NCI-H69 (cell line): ENCODE results near the gene PDLIM3.
"Not testable (repeated sequence)": the region's sequence is repeated elsewhere in the genome, so short reads cannot be mapped to it uniquely, and the experiment has no call there.

ENCODE experiments used
- DNase-seq: peaks from one replicate; lab custom pipeline; 2025; lab: John Stamatoyannopoulos, UW

PDLIM3 gene

DNA sequence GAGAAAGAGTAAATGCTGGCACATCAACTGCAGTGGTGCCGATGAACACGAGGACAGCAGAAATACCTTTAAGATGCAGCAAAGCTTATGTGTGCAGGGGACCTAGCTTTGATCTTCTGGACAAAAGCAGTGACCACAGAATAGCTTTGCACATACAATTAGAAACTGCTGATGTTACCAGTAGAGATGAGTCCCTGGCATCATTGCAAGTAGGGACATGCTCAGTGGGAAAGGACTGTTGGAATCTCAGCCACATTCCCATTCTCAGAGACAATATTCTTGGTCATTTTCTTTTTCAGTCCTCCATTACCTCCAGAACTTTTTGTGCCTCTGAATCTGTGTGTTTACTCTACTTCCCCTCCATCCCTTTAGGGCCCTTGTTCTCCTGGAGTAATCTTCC, 16.9 kb upstream of the PDLIM3 start:
- no peak for DNase-seq

DNA sequence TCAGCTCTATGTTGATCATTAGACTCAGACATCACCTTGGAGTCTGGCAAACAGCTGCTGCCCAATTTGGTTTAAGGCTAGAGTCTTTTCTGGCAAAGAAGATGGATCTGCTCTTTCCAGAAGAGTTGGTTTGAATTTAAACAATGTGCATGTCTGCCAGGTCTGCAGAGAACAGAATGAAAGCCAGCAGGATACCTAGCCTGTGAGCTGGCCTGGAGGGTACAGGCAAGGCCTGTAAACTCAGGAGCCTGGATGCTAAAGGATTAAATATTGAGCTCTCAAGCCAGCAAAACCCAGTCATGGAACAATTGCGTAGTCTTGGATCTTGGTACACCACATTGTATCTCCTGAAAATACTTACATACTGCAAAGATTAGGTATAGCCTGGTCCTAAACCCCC, 15.6 kb upstream of the PDLIM3 start:
- no peak for DNase-seq

DNA sequence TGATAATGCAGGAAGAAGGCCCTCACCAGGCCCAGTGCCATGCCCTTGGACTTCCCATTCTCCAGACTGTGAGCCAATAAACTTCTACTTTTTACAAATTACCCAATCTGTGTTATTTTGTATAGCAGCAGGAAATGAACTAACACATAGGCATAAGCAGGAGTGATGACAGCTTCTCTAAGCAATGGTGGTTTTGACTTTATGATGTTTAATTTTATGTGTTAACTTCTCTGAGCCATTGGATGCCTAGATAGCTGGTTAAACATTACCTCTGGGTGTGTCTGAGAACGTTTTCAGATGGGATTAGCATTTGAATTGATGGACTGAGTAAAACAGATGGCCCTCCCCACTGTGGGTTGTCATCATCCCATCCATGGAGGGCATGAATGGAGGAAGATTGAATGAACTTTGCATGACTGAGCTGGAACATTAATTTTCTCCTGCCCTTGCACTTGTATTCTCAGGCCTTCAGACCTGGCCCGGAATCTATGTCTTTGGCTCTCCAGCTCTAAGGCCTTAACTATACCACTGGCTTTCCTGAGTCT, 13.9 kb upstream of the PDLIM3 start:
- DNase-seq: no peak

DNA sequence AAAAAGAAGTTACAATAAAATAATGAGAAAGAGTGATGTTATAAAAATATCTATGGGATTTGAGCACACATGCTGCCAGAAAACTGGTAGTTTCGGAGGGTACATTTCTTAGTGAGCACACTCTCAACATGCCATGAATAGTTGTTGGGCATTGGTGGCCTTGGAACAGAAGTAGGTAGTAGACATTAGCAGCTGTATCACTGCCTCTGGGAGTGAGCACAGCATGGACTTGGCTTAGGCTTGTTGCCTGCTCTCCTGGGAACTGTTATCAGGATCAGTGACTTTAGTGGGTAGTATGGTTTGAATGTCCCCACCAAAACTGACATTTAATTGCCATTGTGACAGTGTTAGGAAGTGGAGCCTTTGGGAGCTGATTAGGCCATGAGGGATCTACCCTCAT, 13.3 kb upstream of the PDLIM3 start:
- no peak for DNase-seq

DNA sequence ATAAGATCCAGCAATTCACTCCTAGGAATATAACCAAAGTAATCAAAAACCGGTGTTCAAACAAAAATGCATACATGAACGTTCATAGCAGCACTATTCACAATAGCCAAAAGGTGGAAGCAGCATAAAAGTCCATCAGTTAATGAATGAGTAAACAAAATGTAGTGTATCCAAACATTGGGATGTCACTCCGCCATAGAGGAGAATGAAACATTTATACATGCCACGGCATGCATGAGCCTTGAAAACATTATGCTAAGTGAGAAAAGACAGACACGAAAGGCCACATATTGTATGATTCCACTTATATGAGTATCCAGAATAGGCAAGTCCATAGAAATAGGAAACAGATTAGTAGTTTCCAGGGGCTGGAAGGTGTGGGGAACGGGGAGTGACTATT, 11.0 kb upstream of the PDLIM3 start:
- DNase-seq: no peak

DNA sequence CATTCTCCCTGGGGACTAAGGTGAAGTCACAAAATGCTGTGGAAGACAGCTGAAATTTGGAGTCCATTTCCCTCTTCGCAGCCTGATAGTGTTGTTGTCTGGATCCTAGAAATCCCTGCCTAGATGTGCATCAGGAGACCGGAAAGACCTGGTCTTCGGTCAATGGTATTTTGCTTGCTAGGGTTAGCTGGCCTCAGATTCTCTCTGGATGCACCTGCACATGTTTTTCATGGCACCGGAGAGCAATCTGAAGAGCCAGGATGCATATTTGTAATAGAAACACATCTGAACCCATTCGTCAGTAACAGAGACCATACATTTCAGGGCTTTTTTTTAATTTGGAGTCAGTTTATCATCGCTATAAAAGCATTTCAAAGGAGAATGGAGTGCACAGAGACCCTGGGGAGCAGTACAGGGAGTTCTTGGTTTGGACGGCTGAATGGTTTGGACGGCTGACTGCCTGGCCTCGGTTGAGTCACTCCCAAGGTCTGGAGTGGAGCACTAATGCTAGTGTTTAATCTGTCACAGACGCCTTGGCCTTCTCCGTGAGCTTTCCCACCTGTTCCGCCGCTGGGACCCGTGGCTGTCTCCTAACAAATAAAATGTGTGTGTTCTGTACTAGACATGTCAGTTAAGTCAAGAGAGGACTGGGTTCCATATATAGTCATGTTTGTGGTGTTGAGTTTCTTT, 7.5 kb upstream of the PDLIM3 start:
- no peak for DNase-seq

DNA sequence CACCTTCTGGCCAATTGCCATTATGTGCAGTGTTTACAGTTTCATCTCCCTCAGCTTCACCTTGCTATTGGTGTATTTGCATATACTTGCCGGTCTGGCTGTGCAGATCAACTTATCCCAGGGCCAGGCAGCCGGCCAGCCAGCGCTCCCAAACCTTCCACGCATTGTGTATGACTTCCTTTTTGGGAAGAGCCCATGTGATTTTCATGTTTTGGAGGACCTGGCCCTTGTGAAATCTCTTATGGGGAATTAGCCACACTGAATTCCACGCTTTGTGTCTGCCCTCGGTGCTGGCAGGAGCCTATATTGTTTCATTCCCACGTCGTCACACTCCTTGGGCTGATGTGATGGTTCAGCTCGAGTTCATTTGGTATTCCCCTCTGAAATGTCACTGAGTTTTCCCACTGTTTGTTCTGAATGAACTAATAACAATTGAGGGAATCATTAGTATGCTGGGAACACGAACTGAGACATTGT, 6.0 kb upstream of the PDLIM3 start:
- DNase-seq: no peak

DNA sequence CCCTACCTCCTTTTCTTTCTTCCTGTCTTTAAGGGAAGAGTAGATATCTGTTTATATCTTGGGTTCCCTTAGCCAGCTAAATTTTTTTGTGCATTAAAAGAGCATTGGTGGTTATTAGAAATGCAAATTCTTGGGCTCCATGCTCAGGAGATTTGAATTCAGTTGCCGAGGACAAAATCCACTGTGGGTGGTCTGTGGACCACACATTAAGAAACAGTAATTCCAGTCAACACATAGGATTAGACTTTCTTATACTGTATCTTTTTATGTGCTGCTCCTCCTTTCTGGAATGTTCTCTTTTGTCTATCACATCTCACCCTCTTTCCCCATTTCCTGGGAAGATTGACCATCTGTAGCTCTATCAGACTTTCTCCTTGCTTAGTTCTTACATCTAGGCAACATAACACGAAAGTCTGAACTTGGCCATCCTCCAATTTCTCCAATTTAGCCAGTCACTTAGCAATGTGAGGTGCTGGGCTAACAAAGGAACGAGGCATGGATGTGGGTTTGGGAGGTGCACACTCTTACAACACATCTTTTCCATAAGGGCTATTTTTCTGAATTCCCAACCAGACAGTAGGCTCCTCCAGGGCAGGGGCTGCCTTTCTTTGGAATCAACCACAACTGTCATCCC, 5.3 kb upstream of the PDLIM3 start:
- DNase-seq: no peak

DNA sequence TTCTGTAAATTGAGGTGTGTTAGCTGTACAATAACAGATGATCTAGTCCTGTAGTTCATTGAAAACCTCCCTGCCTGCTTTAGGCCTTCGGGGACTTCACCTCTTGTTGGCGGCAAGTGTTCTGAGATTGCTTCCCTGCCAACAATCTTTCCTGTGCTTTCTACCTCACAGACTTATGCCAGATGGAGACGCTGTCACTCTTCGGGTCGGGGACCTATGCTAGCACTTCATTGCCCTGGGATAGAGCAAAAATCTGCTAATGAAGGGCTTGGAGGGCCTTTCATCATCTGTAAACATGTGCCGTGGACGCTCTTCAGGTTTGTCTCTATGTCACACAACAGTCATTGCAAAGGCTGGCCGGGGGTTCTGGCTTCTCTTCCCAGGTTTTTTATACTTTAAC, 4.7 kb upstream of the PDLIM3 start:
- no peak for DNase-seq

DNA sequence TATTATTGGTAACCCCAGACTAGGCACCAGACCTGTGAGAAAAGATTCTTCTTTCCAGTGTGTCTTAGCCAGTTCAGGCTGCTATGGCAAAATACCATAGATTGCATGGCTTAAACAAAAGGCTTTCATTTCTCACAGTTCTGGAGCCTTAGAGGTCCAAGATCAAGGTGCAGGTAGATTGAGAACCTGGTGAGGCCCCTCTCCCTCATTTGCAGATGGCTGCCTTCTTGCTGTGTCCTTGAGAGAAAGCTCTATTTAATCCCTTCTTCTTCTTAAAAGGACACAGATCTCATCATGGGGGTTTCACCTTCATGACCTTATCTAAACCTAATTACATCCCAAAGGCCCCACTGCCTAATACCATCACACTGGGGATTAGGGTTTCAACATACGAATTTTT, 3.5 kb upstream of the PDLIM3 start:
- no peak for DNase-seq

DNA sequence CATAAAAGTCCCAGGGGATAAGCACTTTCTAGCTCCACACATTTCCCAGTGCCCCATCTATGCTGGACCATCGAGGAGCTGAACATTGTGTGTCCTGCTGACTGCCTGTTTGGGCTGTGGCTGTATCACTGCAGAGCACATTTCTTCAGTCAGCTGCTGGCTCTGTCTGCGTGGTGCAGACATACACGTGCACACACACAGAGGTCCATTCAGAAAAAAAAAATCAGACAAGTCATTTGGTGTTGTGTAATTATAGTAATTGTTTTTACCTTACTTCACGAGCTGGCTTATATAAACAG, 1.1 kb upstream of the PDLIM3 start:
- DNase-seq: peak; percentile 2

DNA sequence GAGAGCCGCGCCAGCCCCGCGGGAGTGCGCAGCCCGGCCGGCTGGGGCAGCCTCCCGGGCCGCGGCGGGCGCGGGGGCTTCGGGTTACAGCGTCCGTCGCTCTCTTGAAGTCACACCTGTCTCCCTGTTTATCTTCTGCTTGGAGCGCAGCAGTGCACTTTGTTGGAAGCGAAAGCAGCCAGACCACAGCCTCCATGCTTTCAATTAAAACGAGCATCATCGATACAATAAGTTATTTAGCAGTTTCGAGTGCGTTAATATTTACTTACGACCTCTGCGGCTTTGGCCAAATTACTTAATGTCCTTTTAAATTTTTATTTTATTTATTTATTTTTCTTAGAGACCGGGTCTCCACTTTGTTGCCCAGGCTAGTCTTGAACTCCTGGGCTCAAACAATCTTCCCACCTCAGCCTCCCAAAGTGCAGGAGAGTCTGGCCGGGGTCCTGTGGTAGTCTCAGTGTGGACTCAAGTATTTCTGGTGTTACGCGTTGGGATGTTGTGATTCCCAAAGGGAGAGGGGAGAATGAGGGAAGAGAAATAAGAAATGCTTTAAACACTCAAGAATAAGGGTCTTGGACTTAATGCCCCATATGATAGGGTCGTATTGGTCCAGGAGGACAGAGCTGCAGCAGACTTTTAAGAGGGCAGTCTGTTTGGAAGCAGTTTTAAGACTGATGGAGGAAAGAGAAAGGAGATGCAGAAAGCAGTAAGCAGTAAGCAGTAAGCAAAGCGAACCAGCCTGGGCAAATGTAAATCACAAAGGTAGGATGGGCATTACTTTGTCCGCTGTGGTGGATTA, 504 bp upstream of the PDLIM3 start:
- DNase-seq: peak; percentile 59

DNA sequence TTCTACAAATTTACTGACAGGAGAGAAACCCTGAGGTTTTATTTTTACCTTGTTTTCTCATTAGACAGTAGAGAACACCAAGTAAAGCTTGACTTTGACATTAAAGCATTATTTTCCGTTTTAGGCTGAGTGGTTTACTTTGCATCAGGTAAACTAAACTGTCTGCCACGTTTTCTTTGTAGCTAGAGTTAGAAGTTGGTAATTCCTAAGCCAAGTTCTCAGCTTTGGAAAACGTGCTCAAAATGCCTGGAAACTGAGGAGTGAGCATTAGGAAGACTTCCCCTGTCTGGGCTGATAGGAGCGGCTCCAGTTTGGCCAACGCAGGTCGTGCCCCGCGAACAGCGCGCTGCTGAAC, 819 bp downstream of the PDLIM3 start:
- peak; percentile 15 for DNase-seq

DNA sequence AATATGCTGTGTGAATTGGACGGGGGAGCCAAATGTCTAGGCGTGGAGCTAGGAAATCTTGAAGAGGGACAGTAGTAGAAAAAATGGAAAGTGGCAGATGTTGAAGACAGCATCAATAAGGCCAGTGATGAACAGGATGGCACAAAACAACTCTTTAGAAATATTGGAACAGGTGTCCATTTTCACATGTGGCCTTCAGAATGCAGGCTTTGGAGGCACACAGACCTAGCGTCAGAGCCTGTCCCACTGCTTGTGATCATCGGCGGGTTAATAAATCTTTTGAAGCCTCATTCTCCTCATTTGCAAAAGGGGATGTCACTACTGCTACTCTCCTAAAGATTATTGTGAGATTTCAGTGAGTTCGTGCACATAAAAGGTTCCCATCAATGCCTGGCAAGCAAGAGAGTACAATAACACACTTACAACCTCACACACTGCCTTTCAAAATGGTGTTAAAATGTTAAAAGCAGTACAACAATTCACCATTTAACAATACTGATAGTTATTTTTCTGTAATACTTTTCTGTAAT, 2.4 kb downstream of the PDLIM3 start:
- no peak for DNase-seq

DNA sequence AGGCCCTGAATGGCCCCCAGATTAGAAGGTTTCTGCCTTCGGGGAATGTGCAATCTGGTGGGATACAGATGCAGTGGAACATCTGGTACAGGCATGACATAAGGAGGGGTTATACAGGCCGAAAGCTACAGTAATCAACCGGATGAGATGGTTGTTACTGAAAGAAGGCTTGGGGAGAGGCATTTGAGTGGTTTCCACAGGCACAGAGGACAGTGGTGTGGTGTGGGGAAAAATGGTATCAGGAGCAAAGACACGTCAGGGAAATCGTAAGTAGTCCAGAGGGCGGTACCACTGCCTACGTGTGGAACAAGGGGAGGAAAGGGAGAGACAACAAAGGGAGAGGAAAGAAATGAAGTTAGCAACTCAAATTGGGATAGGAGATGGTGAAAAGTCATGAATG, 3.0 kb downstream of the PDLIM3 start:
- DNase-seq: no peak

DNA sequence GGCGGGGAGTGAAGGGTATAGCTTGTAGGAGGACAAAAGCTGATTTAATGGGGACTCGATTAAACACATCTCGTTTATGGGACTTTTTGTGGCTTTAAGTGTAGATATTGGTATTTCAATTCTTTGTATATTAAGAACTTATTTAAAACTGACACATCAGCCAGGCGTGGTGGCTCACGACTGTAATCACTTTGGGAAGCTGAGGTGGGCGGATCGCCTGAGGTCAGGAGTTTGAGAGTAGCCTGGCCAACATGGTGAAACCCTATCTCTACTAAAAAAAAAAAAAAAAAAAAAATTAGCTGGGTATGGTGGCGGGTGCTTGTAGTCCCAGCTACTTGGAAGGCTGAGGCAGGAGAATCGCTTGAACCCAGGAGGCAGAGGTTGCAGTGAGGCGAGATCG, 3.7 kb downstream of the PDLIM3 start:
- not testable (repeated sequence) for DNase-seq

DNA sequence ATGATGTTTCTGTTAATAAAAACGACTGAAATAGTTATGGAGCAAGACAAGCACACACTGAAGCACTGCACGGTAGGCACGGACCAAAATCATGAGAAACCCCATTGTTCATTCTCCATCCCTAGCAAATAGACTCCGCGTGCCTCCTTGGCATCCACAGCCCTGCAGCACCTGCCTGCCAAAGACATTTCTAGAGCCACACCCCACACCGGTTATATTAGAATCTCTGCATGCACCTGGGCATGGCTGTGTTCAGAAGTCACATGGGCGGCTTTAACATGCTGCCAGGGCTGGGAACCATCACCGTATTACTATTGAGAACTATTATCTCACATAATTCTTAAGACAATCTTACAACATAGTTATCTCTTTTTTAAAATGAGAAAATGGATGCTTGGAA, 5.9 kb downstream of the PDLIM3 start:
- no peak for DNase-seq

DNA sequence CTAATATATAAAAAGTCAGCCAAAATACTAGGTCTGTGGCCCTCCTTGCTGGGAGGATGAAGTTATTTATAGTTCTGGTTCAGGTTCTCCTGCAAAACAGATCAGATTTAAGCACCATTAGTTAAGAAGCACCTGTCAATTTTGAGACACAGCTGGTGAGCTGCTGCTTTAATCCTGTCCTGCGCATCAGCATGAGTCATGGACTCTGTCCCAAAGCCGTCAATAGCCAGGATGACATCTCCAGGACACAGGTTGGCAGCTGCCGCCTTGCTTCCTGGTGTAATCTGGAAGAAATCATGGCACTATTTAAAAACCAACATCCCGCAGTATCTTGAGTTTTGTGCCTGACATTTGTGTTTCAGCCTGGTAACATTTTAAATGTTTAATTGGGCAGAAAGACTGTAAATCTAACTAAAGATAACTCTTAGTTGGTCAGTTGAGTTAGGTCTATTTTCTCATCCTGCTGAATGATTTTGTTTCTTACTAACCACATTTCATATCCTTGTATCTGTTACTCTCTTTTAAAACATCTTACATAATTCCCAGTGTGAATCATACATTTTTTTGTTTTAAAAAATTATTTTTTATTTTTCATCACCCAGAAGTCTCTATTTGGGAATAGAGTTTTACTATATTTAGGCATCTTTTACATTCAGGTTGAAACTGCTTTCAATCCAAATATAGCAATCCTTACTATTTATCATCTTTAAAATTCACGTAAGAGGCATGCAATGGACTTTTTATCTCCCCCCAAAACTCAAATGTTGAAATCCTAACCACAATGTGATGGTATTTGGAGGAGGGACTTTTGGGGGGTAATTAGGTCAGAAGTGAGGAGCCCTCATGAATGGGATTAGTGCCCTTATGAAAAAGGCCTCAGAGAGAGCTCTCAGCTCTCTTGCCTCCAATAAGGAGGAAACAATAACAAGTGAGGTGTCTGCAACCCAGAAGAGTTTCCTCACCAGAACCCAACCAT, 10.1 kb downstream of the PDLIM3 start:
- DNase-seq: no peak

DNA sequence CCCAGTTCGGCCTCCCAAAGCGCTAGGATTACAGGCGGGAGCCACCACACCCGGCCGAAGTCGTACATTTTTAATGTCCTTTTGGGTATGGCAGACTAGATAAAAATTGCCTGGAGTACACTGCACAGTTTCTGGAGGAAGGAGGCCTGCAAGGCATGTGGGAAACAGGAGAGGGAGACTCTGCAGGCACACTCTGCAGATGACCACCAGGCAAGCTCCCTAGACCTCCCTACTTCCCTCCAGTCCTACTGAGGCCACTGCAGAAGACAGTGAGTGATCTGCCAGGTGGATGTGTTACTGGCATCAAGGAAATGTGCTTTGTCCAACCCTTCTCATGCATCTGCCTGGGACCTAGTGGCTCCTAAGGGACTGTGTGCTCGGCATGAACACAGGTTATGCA, 11.4 kb downstream of the PDLIM3 start:
- no peak for DNase-seq

DNA sequence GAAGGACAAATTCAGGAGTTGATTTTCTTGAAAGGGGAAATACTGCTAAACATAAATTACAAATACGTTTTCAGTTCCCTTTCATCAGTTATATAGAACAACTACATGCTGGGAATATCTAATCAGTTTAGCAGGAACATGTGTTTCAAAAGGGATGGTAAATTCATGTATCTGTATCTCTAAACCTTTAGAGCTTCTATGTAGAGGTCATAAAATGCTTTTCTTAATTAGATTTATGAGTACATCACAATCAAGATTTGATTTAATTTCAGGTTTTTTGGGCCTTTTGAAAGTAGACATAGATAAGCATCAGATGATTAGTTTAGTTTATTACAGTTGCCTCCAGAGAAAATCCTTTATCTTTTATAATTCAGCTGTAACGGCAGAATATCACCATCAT, 12.9 kb downstream of the PDLIM3 start:
- no peak for DNase-seq

DNA sequence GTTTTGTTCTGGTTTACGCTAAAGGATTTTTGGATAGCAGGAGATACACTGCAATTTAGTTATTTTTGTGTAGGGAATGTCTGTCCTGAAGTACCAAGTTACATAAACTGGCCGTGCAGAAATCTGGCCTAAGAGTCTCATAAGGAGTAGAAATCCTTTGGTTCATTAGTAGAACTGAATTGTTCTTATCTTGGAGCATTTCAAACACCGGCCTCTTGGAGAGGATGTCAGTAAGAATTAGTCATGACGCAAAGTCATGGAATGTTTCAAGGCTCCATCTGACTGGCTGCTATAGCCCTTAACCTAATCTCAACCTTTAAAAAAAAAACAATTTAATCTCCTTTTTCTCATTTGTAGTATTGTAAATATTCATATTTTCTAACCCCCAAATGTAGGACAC, 15.2 kb downstream of the PDLIM3 start:
- no peak for DNase-seq

DNA sequence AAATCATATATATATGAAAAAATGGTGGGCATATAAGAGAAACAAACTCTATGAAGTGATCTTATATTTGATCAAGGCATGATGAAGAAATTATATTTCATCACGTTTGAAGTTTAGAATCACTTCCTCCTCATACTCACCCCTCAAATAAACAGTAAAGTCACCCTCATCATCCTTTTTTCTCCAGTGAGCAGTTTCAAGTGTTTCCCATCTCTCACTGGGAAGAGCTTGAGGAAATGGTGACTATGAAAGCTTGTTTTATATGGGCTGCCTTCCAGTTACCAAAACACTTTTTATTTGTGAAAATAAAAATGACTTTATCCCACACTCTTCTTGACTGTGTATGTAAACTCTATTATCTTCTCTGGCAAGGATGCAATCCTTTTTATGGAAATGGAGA, 16.8 kb downstream of the PDLIM3 start:
- DNase-seq: no peak
